GM12872 (cell line): ENCODE data around the gene SLC35E1.

Source experiments
- TF ChIP-seq, protein P1 (sequence below): IDR thresholded peaks from 3 replicates; pipeline ENCODE4 v1.5.1; 2011; ENCODE audit warnings: low read depth, mild to moderate bottlenecking, low read length, moderate library complexity; ENCODE audit not compliant: insufficient read depth

SLC35E1 gene

DNA sequence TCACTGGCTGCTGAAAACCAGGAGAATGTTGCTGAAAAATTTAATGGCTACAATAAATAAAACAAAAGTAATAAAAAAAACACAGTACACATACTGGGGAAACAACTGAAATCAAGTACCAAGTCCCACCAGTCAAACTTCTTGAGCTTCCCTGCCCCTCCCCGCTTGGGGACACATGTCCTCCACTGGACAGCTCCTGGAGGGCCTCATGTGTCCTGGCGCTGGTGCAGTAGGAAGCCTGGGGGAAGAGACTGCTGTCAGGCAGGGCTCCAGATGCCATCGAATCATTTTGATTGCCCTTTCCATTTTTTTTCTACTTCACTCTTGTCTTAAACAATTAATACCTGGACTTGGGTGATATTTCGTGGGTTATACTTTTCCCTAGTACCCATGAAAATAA, 26.6 kb upstream of the SLC35E1 start:
- TF ChIP-seq, protein P1, sequence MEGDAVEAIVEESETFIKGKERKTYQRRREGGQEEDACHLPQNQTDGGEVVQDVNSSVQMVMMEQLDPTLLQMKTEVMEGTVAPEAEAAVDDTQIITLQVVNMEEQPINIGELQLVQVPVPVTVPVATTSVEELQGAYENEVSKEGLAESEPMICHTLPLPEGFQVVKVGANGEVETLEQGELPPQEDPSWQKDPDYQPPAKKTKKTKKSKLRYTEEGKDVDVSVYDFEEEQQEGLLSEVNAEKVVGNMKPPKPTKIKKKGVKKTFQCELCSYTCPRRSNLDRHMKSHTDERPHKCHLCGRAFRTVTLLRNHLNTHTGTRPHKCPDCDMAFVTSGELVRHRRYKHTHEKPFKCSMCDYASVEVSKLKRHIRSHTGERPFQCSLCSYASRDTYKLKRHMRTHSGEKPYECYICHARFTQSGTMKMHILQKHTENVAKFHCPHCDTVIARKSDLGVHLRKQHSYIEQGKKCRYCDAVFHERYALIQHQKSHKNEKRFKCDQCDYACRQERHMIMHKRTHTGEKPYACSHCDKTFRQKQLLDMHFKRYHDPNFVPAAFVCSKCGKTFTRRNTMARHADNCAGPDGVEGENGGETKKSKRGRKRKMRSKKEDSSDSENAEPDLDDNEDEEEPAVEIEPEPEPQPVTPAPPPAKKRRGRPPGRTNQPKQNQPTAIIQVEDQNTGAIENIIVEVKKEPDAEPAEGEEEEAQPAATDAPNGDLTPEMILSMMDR = no peak

DNA sequence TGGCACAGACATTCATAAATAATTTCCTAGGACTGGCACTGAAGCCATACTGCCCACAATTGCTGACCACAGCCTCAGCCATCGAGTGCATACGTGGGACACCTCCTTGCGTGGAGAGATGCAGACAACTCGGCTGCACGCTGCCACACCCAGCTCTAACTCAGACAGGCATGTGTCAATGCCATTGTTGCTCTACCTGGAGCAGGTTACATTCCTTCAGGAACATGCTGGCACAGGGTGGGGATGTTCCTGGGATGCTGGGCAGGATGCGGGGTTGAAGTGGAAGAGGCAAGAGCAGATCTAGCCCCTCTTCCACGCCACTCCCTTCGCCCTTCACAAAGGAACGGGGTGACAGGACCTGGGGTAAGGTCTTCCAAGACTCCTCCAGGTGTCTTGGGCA, 24.2 kb upstream of the SLC35E1 start:
- TF ChIP-seq, protein P1 = no peak

DNA sequence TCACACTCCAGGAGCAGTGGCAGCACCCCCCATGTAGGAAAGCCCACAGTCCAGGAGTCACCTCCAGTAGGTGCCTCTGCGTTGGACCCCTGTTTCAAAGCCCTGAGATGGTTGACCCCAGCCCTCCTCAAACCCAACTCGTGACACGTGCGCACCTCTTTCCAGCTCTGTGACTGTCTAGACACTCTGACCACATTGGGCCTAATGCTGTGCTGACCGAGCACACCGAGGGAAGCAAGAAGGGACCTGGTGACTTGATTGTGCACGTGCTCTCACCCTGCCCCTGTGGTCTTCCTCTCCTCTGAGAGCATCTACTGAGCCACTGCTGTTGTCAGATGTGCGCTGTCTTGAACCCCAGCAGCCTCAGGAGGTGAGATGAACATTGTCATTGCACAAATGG, 22.9 kb upstream of the SLC35E1 start:
- TF ChIP-seq, protein P1 = no peak; the same call in 2 of the 3 replicates

DNA sequence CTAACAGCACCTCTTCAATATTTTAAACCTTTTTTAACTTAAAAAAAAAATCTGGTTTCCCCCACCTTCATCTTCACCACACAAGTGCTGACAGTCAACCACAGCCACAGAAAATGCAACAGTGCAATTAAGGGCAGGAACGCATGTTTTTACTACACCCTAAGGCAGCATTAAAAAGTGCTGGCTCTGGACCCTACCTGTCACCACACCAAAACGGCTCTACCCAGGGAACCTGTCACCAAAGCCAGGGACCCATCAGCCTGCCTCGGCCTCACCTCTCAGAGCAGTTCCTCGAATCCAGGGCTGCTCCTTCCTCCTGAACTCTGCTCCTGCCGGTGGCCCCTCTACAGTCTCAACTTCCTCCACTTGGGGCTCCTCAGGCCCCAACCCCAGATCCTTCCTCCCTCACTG, 22.5 kb upstream of the SLC35E1 start:
- TF ChIP-seq, protein P1 = peak; percentile 21; the same call in 1 of the 3 replicates

DNA sequence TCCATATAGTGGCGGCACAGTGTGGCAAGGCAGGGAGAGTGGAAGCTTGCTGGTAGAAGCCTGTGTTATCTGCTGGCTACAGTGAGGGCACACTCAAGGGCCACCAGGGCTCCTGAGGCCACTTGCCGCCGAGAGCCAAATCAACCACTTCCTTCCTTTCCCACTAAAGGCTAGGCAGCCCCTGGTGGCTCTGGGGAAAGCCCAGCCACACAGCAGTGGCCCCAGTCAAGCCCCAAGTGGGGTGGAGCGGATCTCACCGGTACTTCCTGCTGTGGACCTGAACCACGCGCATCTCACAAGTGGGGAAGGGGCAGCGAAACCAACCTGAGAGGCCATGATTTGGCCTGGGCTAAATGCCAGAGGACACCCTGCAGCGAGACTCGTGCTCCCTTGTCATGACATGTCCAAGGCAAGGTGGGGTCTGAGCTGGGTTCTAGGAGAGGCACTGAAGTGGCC, 21.9 kb upstream of the SLC35E1 start:
- TF ChIP-seq, protein P1 = 0 out of 3 replicates have a peak, but pooled peaks have one; percentile 9

DNA sequence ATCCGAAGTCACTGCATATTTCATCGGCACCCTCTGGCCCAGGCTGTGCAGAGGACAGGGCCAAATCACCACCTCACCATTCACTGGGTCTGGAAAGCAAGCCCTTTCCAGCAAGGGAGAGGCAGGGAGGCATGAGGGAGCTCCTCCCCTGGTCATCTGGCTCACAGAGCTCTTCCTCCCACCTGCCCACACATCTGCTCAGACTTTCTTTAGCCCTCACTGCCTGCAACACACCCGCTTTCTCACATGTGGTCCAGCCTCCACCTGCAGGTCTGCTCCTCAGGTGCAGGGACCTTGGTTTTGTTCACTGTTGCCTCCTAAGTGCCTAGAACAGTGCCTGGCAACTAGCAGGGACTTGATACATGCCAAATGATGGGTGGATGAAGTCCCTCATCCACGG, 21.0 kb upstream of the SLC35E1 start:
- TF ChIP-seq, protein P1 = no peak

DNA sequence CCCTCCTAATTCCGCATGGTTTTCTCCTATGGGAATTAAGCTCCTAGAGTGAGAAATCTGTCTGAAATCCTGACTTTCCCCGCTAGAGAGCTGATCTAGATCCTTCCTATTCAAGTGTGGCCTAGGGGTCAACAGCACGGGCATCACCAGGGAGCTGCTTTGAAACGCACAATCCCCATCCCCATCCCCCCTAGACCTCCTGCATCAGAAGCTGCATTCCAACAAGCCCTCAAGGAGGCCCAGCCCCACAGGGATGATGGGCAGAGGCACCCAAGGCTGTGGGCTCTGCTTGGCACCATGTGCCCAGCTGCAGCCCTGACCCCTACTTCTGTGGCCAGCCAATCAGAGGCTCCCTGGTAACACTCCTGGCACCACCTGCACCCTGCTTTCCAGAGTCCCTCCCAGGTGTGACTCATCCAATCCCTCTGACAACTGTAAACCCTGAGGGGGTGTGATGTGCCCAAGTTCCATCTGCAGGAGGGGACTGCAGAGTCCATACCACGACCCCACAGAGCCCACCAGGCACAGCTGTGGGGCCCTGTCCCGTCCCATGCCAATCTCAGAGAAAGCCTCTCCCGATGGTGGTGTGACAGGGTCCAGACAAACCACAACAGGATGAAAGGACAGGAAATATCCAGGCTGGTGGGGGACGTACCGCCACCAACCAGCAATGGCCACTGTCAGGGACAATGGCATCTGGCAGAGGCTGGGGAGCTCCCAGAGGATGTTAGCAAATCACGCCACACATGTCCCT, 19.8 kb upstream of the SLC35E1 start:
- TF ChIP-seq, protein P1 = no peak
